ENCODE data around the gene SLC49A3. TPM values are rescaled to one million over a fixed set of nuclear protein-coding genes. Genes with fewer than 3 reads are reported as not detected.

The SLC49A3 gene
- total and polyA plus RNA-seq, 2 of the 8 experiments (the other 6 are each of a cell fraction or from before 2014, with no cell fraction given), result 5.0 to 8.8 TPM

DNA sequence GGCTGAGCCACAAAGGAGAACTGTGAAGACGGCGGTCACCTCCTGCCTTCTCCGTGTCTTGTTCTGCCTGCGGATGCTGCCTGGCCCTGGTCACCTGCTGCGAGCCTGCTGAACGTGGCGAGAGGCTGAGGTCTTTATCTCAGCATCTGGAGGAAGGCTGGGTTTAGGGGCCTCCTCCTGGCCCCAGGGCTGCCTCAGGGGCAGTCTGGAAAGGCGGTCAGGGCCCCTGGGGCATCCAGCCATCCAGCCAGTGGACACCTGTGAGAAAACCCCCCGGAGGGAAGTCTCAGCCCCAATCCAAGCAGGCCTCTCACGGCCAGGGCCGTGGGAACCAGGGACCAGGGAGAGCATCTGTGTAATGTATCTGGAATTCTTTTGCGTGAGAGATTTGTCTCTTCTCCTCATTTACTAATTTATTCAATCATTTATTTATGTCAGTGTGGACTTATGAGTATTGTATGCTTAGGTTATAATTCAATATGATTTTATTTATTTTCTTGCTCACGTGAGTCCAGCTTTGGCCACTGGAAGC is 52.3 kb downstream of the SLC49A3 start:
- Histone ChIP-seq H2BK120ac (replicated peaks; ENCODE audit: low read depth, low read length) (no peak overlapping the region), H3K9ac (replicated peaks in 1 of 4; ENCODE audit: extremely low read depth in 1 of 4, low read depth in 3 of 4, low read length in 3 of 4) (no peak overlapping the region), H3K4me1 (replicated peaks in 1 of 4; ENCODE audit: control insufficient read depth in 3 of 4, insufficient read depth in 4 of 4, low read length in 3 of 4) (no peaks in the 10 kb centered on the region), H3K36me3 (ENCODE audit: control insufficient read depth in 2 of 4, insufficient read depth in 4 of 4, low read length in 3 of 4) (no peaks in the 10 kb centered on the region), H2AK5ac (ENCODE audit: low read depth, low read length) (no peak overlapping the region), H3K23me2 (ENCODE audit: low read depth, low read length) (no peaks in the 10 kb centered on the region), H3K56ac (replicated peaks; ENCODE audit: insufficient read length, low read depth, low read length) (no peak overlapping the region), H2BK12ac (ENCODE audit: low read depth, low read length) (no peak overlapping the region), H2BK15ac (ENCODE audit: low read length) (no peak overlapping the region), H3K18ac (ENCODE audit: extremely low read depth, low read length) (no peak overlapping the region), H4K5ac (ENCODE audit: insufficient read length, low read depth, low read length) (no peak overlapping the region), H3K4ac (replicated peaks; ENCODE audit: insufficient read length, low read depth, low read length) (no peak overlapping the region), H3K4me2 (ENCODE audit: insufficient read depth in 1 of 2, low read depth in 2 of 2, low read length in 2 of 2) (no peak overlapping the region), H3K79me1 (ENCODE audit: low read depth, low read length) (no peaks in the 10 kb centered on the region), H4K8ac (ENCODE audit: extremely low read depth, insufficient read depth, low read length) (no peak overlapping the region), H3K14ac (ENCODE audit: insufficient read length) (no peak overlapping the region), H2AFZ (ENCODE audit: low read length) (no peak overlapping the region), H2BK20ac (ENCODE audit: low read length) (no peak overlapping the region), H3K79me2 (ENCODE audit: control insufficient read depth in 1 of 2, insufficient read depth in 2 of 2, low read length in 2 of 2) (no peaks in the 10 kb centered on the region), H4K91ac (replicated peaks; ENCODE audit: insufficient read length, low read length) (no peak overlapping the region), H3K23ac (ENCODE audit: insufficient read length) (no peak overlapping the region), H4K20me1 (replicated peaks in 1 of 2; ENCODE audit: control insufficient read depth in 1 of 2, insufficient read depth in 2 of 2, low read length in 2 of 2) (peaks cover 0 to 2% of the 10 kb centered on the region in 2 experiments), H3K27me3 (replicated peaks in 1 of 4; ENCODE audit: control insufficient read depth in 3 of 4, extremely low read depth in 1 of 4, insufficient read depth in 3 of 4, low read length in 3 of 4) (no peaks in the 10 kb centered on the region; a peak in 1 of 7 replicates), H3K4me3 (ENCODE audit: extremely low read depth in 1 of 4, insufficient read depth in 2 of 4, low read depth in 3 of 4, low read length in 4 of 4) (no peak overlapping the region), H2BK5ac (ENCODE audit: low read depth, low read length) (no peak overlapping the region), H3K27ac (ENCODE audit: low read depth, low read length) (no peak overlapping the region), H3K9me3 (ENCODE audit: insufficient read depth in 2 of 2, low read depth in 1 of 2, low read length in 1 of 2) (peaks cover 8 to 14% of the 10 kb centered on the region in 2 experiments; a peak in 3 of 4 replicates)
- ChIA-PET POLR2A (ENCODE audit: partially characterized antibody) (no interaction called here), CTCF (ENCODE audit: partially characterized antibody) (no interaction called here)
- DNase-seq (ENCODE audit: low read depth in 1 of 2, low spot score in 2 of 2) (no peak), FAIRE-seq (no peak)
- WGBS, 2 experiments (ENCODE audit: extremely low coverage in 1 of 2, insufficient coverage in 1 of 2, insufficient read length in 1 of 2, insufficient replicate concordance in 2 of 2, low coverage in 1 of 2, low lambda C conversion rate in 2 of 2, missing lambda C conversion rate in 1 of 2), result 84% methylated on average over 13 of the region's 13 CpGs; no CpG with 5 or more reads in 1 of the 2 experiments
- TF ChIP-seq, protein P1, sequence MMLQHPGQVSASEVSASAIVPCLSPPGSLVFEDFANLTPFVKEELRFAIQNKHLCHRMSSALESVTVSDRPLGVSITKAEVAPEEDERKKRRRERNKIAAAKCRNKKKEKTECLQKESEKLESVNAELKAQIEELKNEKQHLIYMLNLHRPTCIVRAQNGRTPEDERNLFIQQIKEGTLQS (IDR thresholded peaks at IDR 0.05; ENCODE audit: insufficient read depth, low read depth, low read length), result no peak
- no peak for TF ChIP-seq CHD2 (IDR thresholded peaks at IDR 0.05; ENCODE audit: low read length)
- TF ChIP-seq ASH2L (IDR thresholded peaks at IDR 0.05; ENCODE audit: low read length), result no peak
- TF ChIP-seq SRF (IDR thresholded peaks at IDR 0.05; ENCODE audit: low read depth, low read length), result no peak
- no peak for TF ChIP-seq YY1 (IDR thresholded peaks at IDR 0.05; ENCODE audit: low read depth, low read length)
- TF ChIP-seq ZNF274 (IDR thresholded peaks at IDR 0.05; ENCODE audit: borderline replicate concordance, extremely low read depth, low read length), result no peak
- TF ChIP-seq, protein P2, sequence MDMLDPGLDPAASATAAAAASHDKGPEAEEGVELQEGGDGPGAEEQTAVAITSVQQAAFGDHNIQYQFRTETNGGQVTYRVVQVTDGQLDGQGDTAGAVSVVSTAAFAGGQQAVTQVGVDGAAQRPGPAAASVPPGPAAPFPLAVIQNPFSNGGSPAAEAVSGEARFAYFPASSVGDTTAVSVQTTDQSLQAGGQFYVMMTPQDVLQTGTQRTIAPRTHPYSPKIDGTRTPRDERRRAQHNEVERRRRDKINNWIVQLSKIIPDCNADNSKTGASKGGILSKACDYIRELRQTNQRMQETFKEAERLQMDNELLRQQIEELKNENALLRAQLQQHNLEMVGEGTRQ (IDR thresholded peaks at IDR 0.05; ENCODE audit: low read length), result no peak
- TF ChIP-seq TEAD4 (IDR thresholded peaks at IDR 0.05; ENCODE audit: low read depth, low read length), result no peak
- no peak for TF ChIP-seq TBP (IDR thresholded peaks at IDR 0.05; ENCODE audit: low read depth, low read length)
- TF ChIP-seq, protein P3, sequence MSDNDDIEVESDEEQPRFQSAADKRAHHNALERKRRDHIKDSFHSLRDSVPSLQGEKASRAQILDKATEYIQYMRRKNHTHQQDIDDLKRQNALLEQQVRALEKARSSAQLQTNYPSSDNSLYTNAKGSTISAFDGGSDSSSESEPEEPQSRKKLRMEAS (IDR thresholded peaks at IDR 0.05), result no peak
- no peak for TF ChIP-seq CTBP2 (IDR thresholded peaks at IDR 0.05; ENCODE audit: borderline replicate concordance, insufficient read depth, insufficient read length, low read length)

All from H1 (cell line).